ENCODE results near the gene SERPINA1. TPM values are rescaled to one million over a fixed set of nuclear protein-coding genes. Genes with fewer than 3 reads are reported as not detected.
A peak's percentile ranks its signal among the peaks of the same experiment; 100 is the strongest.
"Not testable (repeated sequence)": the region's sequence is repeated elsewhere in the genome, so short reads cannot be mapped to it uniquely, and the experiment has no call there.

SERPINA1 gene
- polyA plus RNA-seq (ENCODE audit: insufficient read length) = 92.0 TPM
- long read RNA-seq, donor 1, transcript SERPINA1-202 (5 exons, 1,622 nt) = major isoform, 22 of 56 reads
- long read RNA-seq, donor 1, partial matches to known transcripts = 33 of 56 reads
- long read RNA-seq, donor 1, other reads (novel, unspliced or antisense) = 0 of 56 reads
- long read RNA-seq, donor 2, transcript SERPINA1-202 (5 exons, 1,622 nt) = major isoform, 42 of 85 reads
- long read RNA-seq, donor 2, partial matches to known transcripts = 40 of 85 reads
- long read RNA-seq, donor 2, other reads (novel, unspliced or antisense) = 0 of 85 reads
- long read RNA-seq, donor 3, transcript SERPINA1-202 (5 exons, 1,622 nt) = major isoform, 24 of 74 reads
- long read RNA-seq, donor 3, partial matches to known transcripts = 49 of 74 reads
- long read RNA-seq, donor 3, other reads (novel, unspliced or antisense) = 0 of 74 reads
- long read RNA-seq, donor 4, partial matches to known transcripts = 10 of 10 reads
- long read RNA-seq, donor 4, other reads (novel, unspliced or antisense) = 0 of 10 reads
- long read RNA-seq, donor 5, transcript SERPINA1-202 (5 exons, 1,622 nt) = major isoform, 44 of 138 reads
- long read RNA-seq, donor 5, partial matches to known transcripts = 86 of 138 reads
- long read RNA-seq, donor 5, other reads (novel, unspliced or antisense) = 7 of 138 reads
- long read RNA-seq, donor 6, transcript SERPINA1-202 (5 exons, 1,622 nt) = major isoform, 15 of 46 reads
- long read RNA-seq, donor 6, partial matches to known transcripts = 31 of 46 reads
- long read RNA-seq, donor 6, other reads (novel, unspliced or antisense) = 0 of 46 reads
- long read RNA-seq, donor 7, transcript SERPINA1-202 (5 exons, 1,622 nt) = major isoform, 50 of 122 reads
- long read RNA-seq, donor 7, partial matches to known transcripts = 70 of 122 reads
- long read RNA-seq, donor 7, other reads (novel, unspliced or antisense) = 0 of 122 reads
- long read RNA-seq, donor 8, transcript SERPINA1-202 (5 exons, 1,622 nt) = major isoform, 17 of 36 reads
- long read RNA-seq, donor 8, partial matches to known transcripts = 19 of 36 reads
- long read RNA-seq, donor 8, other reads (novel, unspliced or antisense) = 0 of 36 reads

GRCh38 chr14:94388384-94389103, at the start of gene SERPINA1:
Gene SERPINA1 (minus strand): TSS chr14:94388602. CDS start chr14:94383237, 5,365 bp downstream.
- DNase-seq = no peak

- no peak for DNase-seq
These were observed 40.2 kb upstream of the SERPINA1 start for GRCh38 chr14:94428610-94429009.

GRCh38 chr14:94427016-94427613, 38.7 kb upstream of the SERPINA1 start:
- DNase-seq = no peak

GRCh38 chr14:94426526-94426925, 38.1 kb upstream of the SERPINA1 start:
- DNase-seq = no peak

- DNase-seq = no peak
These were observed 36.0 kb upstream of the SERPINA1 start for GRCh38 chr14:94424371-94424770.

GRCh38 chr14:94423453-94424056, 35.2 kb upstream of the SERPINA1 start:
- peak; percentile 67 for DNase-seq

- no peak for DNase-seq
These were observed 32.9 kb upstream of the SERPINA1 start for GRCh38 chr14:94421316-94421715.

- not testable (repeated sequence) for DNase-seq
These were observed 29.2 kb upstream of the SERPINA1 start for GRCh38 chr14:94417497-94418205.

GRCh38 chr14:94412671-94413638, 24.6 kb upstream of the SERPINA1 start:
- no peak for DNase-seq

GRCh38 chr14:94411638-94412037, 23.2 kb upstream of the SERPINA1 start:
- DNase-seq = no peak

- DNase-seq = not testable (repeated sequence)
These were observed 21.0 kb upstream of the SERPINA1 start for GRCh38 chr14:94409430-94409829.

GRCh38 chr14:94408546-94409095, 20.2 kb upstream of the SERPINA1 start:
- DNase-seq = no peak

GRCh38 chr14:94407906-94408305, 19.5 kb upstream of the SERPINA1 start:
- DNase-seq = no peak

- DNase-seq = no peak
These were observed 18.5 kb upstream of the SERPINA1 start for GRCh38 chr14:94406910-94407309.

- DNase-seq = no peak
These were observed 17.1 kb upstream of the SERPINA1 start for GRCh38 chr14:94405486-94405885.

GRCh38 chr14:94404561-94404960, 16.2 kb upstream of the SERPINA1 start:
- no peak for DNase-seq

GRCh38 chr14:94403312-94403932, 15.0 kb upstream of the SERPINA1 start:
- no peak for DNase-seq

GRCh38 chr14:94401083-94401482, 12.7 kb upstream of the SERPINA1 start:
- no peak for DNase-seq

All from left kidney (tissue), 8 donors.